ENCODE data around the gene RPL31. TPM values are rescaled to one million over a fixed set of nuclear protein-coding genes. Genes with fewer than 3 reads are reported as not detected.
"Not testable (repeated sequence)": the region's sequence is repeated elsewhere in the genome, so short reads cannot be mapped to it uniquely, and the experiment has no call there.

RPL31 gene
- total RNA-seq, 1 donor = 1,880 TPM

DNA sequence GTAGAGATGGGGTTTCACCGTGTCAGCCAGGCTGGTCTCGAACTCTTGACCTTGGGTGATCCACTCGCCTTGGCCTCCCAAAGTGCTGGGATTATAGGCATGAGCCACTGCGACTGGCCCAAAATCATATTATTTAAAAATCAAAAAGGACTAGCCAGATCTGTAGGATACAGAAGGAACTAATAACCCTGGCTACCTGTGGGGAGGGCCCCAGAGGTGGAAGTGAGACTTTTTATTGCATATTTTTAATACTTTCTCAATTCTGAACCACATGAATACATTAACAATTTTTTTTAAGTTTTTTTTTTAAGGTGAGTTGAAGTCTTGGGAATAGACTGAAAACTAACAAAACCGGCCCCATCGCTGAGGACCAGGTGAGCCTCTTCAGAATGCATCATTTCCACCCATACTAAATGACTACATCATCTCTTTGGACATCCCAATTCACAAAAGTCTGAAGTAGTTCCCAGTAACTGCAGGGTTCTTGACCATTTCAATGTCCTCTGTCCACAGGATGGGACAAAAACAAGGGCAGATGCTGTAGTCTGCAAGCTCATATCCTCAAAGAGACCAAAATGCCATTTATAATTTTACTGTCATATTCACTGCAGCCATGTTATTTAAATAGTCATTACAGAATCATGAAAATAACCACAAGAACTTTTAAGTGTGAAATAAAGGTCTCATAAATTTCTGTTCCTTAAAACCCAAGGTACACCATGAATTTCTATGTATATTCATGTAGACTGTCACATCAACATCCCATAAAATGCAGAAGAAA is 21.4 kb downstream of the RPL31 start:
- no peak for DNase-seq (ENCODE audit: low read depth in 2 of 3, low spot score in 2 of 3)

DNA sequence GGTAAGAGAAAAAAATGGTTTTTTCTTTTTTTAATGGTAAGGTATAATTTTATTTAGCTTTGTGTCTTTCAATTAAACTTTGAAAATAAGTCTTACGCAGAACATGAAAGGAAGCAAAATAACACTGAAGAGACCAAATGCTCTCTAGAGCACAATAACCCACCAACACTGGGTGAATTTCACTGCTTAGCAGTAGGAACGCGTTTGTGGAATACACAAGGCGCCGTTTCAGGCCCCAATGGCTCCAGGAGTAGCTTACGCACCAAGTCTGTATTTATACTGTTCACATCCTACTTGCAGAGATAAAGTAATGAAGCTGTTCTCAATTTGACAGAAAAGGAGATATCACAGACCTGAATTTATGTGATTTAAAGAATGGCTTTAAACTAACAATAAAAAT is 23.5 kb downstream of the RPL31 start:
- DNase-seq (ENCODE audit: low read depth in 2 of 3, low spot score in 2 of 3) = no peak

DNA sequence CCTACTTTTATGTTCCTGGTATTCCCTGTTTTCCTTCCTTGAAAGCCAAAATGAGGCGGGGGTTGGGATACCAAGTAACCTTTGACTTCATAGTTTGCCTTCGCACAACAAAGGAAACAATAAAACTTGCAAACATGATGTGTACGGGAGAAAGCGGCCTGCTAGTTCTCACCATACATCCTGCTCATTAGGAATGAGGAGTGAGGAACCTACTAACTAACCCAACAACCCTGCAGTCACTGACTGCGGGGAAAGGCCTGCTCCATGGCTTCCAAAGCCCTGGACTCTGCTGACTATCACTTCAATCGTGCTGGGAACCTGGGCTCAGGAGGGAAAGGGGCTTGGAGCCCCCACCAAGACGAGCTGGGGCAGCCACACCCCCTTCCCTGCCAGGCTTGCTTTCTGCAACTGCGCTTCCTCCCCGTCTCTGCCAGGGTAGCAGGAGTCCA is 24.2 kb downstream of the RPL31 start:
- no peak for DNase-seq (ENCODE audit: low read depth in 2 of 3, low spot score in 2 of 3)

DNA sequence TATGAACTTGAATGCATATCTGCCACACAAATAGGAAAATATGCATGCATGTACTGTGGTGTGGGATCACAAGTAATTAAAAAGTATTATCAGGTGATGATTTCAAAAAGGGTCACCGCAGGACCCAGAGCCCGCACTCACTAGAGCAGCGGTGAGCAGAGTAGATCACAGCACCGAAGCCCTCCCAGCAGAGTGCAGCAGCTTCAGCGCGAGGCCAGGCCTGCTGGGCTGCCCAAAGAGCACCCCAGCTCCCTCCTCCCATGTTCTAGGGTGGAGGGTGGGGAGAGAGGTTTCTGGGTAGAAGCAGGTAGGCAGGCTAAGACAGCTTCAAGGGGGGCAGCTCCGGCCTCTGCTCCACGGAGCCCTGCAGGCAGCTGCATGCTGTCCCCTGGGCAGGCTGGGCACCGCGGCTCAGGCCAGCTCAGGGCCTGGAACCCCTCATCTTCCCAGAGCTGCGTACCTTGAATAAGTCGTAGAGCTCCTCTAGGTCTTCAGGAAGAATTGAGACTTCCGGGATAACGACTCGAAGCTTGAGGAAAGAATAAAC is 24.9 kb downstream of the RPL31 start:
- no peak for DNase-seq (ENCODE audit: low read depth in 2 of 3, low spot score in 2 of 3)

DNA sequence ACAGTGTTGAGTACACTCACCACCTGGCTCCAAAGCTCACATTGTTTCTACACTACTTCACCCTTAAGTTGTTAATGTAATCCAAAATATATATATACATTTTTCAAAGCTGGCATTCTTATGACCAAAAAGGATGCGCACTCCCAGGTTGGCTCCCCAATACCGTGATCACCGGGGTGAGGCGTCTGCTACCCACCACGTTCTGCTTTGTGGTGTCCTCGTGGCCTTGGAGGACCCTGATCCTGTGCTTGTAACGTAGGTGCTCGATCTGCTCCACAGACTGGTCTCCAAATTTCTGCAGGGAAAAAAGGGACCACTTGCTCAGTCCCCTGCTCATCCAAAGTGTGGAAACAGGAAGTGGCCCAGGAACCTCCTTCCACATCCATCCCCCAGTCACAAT is 25.8 kb downstream of the RPL31 start:
- DNase-seq (ENCODE audit: low read depth in 2 of 3, low spot score in 2 of 3) = no peak

DNA sequence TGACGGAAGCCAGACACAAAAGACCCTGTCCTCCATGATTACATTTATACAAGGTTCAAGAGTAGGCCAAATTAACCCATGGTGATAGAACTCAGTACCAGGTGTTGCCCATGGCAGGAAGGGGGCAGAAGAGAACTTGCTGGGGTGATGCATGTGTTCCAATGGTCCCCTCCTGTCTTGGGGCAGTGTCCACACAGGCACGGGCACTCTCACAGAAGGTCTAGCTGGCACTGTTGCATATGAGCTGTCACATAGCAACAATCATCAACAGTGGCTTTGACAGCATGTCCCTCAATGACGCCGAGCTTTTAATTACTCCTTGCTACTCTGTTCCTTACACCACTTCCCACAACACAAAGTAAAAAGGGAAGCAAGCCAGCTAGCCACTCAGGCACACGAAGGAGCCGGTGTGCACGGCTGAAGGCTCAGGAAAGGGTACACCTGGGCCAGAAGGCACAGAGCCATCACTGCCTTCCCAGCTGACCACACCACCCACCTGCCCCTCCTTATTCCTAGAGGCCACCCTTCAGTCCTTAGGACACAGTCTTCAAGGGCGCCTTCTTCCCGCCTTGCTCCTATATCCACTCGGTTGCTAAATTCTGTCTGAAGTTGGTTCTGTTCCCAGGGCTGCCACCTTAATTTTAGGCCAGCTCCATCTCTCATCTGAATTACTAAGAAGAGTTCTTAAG is 28.9 kb downstream of the RPL31 start:
- no peak for DNase-seq (ENCODE audit: low read depth in 2 of 3, low spot score in 2 of 3)

DNA sequence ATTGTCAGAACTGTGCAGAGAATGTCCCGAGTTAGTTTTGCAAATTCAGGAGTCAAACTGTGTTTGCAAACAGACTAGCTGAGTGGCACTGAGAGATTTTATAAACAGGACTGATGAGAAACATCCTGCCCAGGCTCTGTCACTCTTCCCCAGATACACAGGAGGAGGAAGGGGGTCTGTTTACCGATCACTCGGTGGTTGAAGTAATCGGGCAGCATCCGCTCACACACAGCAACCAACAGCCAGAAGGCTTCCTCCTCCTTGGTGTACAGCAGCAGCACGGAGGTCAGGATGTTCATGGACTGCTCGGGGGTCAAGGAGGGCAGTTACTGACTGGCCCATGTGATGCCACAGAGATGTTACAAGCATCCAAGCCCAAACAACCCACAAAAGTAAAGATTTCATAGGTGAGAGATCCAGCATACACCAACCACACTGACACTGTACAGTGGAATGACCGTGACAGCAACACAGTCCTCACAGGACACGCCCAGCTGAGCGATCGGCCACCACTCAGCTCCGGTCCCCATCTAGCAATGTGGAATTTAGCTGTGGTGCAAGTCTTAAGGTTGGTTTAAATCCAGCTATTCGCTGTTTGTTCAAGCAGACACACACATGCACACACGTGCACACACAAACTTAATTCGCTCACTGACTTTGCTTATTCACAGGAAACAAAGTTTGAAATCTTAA is 30.1 kb downstream of the RPL31 start:
- DNase-seq (ENCODE audit: low read depth in 2 of 3, low spot score in 2 of 3) = no peak

DNA sequence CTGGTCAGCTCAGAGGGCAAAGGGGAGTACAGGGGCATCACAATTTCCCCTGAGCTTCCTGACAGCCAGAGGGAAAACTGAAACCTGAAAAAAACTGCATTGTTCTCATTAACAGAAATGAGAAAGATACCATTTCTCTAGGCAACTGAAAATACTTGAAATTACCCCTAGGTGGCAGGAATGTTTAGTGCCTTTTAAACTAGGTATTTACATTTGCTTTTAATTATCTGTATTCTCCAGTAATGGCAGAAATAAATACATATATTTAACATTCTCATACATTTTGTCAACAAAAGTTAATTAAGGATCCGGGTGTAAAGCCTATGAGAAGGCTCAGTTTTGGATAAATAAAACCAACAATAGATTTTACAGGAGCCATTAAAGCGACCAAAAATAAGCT is 34.5 kb downstream of the RPL31 start:
- peak in 1 of 3 donors; percentile 47 for DNase-seq (ENCODE audit: low read depth in 2 of 3, low spot score in 2 of 3)

DNA sequence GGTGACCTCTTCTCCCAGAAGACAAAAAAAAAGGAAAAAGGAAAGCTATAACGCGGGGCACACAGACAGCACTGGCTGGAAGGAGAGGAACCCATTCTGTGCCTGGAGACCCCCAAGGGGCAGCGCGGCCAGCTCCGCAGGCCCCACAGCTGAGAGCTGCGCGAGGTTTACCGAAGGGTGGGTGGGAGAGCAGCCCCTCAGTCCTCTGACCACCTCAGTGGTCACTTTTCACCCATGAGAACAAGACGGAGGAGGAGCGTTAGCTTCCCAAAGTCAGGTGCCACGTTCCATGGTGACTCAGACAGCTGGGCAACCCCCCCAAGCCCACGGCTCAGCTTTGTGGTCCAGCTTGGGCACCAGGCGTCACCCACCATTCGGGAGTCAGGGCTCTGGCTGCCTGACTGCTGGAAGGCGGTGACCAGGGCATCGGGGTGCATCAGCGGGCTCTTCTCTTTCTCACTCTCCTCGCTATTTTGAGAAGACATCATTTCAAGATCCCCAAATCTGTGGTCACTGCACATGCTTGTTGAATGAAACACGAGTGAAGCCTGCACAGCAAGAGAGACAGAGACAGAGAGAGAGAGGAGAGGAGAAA is 35.2 kb downstream of the RPL31 start:
- no peak for DNase-seq (ENCODE audit: low read depth in 2 of 3, low spot score in 2 of 3)

DNA sequence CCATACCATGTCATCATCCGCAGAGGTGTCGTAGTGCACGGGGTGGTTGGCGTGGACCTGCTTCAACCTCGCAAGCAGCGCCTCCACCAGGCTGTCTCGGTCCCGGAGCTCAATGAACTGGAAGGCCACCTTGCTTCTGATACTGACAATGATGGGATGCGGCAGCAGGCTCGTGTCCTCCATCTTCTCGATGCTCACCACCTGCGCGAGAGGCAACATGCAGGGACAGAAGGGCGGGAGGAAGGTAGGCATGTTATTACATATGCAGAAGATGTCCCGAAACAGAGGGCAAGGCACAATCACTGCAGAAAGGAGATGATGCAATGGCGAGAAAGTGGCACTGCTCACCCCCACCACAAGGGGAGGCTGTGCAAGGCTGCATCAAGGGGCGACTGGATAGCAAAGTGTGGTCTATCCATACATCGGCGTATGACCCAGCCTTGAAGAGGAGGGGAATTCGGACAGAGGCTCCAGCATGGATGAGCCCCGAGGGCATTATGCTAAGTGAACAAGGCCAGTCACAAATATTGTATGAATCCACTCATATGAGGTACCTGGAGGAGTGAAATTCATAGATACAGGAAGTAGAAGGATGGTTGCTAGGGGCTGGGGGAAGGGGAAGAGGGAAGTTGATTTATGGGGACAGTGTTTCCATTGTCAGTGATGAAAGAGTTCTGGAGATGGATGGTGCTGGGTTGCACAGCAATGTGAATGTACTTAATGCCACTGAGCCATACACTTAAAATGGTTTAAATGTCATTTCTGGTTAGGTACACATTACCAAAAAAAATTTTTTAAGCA is 36.6 kb downstream of the RPL31 start:
- peak in 2 of 3 donors; percentile 6 to 22 for DNase-seq (ENCODE audit: low read depth in 2 of 3, low spot score in 2 of 3)

DNA sequence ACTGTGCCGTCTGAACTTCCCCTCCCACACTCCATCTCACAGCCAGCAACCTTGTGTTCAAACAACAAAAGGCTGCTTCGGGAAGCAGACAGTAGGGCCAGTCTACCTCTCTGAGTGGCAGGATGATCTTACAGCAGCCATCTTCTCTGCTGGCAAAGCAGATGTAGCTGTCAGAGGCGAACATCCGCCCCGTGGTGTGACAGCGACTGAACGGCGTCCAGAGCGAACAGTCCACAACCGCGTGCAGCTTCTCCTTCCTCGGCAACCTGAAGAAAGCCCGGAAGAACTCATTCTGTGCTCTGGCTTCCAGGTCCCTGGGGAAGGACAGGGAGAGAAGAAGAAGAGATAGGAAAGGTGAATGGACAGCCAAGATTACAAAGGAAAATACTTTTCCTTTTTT is 38.0 kb downstream of the RPL31 start:
- DNase-seq (ENCODE audit: low read depth in 2 of 3, low spot score in 2 of 3) = no peak

DNA sequence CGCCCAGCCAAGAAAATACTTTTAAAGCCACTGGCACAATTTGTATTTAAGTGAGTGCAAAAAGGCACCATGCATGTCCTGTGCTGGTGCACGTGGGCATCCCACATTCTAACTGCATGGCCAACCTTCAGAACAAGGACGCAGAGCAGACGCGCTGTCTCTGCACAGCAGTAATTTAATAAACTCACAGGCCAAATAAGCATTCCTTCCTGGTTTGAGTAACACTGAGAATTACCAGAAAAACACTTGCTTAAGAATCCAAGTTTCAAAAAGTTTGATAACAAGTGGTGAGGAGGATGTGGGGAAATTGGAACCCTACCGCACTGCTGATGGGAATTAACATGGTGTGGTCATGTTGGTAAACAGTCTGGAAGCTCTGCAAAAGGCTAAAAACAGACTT is 38.7 kb downstream of the RPL31 start:
- DNase-seq (ENCODE audit: low read depth in 2 of 3, low spot score in 2 of 3) = no peak

DNA sequence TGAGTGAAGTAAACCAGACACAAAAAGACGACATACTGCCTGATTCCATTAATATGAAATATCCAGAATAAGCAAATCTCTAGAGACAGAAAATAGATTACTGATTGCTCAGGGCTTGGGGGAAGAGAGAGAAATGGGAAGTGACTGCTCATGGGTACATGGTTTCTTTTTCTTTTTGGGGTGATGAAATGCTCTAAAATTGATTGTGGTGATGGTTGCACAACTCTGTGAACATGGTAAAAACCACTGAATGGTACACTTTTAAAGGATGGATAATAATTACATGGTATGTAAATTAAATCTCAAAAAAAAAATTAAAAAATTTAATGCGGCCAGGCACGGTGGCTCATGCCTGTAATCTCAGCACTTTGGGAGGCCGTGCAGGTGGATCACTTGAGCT is 39.3 kb downstream of the RPL31 start:
- no peak for DNase-seq (ENCODE audit: low read depth in 2 of 3, low spot score in 2 of 3)

DNA sequence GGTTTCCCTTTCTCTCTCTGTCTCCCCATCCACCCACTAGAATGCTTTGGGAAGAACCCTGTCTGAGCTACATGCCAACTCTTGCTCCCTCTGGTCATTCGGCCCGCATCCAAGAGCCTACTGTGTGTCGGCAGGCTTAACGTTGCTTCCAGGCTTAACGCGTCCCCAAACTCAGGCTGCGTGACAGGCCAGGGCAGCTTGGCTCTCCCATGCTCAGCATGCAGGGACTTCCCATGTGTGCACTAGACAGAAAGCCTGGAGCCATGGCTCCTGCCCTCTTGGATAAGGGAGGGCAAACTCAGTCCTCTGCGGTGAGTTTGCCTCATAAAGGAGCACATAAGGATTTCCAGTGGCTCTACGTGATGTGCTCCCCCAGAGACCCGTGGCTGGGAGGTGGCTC is 43.2 kb downstream of the RPL31 start:
- DNase-seq (ENCODE audit: low read depth in 2 of 3, low spot score in 2 of 3) = no peak

DNA sequence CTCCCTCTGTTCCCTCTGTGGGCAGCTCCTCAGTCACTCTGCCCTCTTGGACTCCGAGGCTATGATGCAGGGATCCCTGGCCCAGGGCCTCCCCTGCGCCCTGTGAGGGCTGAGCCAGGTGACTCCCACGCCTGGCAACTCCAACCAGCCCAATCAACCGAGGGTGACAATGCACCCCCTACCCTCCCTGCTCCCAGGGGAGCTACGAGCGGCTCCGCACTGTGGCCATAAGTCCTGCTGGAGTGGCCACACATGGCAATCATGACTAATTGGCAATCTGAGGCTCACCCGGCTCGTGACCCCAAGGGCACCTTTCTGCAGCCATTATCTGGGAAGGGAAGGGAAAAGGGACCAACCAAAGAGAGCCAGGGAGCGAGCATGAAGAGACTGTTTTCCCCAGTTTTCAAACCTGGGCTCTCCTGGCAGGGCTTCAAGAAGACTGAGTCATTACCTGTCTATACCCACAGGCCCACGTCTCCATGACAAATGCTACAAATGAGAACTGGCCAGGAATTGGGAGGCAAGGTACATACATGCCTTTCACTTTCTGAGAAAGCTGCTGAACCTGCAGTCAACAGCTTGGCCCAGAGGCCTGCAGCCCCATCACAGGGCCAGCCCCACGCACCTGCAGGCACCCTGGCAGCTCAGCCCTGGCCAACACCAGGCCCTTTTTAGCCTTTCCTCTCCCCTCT is 45.1 kb downstream of the RPL31 start:
- peak in 1 of 3 donors; percentile 3 for DNase-seq (ENCODE audit: low read depth in 2 of 3, low spot score in 2 of 3)

DNA sequence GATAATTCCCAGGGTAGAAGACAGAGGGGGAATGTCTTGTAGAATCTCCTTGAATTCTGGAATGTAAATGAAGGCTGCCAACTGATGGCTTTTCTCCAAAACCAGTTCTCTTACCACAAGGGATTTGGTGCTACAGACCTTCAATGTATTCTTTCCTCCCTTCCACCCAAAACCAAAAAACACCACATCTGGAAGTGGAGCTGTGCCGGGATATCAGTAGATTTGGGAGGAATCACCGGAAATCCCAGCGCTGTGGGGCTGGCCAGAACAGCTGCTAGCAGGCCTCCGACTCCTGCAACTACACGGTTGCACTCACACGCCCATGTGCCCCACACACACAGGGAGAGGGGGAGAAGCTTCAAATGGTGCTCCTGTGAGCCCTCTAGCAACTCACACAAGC is 45.7 kb downstream of the RPL31 start:
- no peak for DNase-seq (ENCODE audit: low read depth in 2 of 3, low spot score in 2 of 3)

DNA sequence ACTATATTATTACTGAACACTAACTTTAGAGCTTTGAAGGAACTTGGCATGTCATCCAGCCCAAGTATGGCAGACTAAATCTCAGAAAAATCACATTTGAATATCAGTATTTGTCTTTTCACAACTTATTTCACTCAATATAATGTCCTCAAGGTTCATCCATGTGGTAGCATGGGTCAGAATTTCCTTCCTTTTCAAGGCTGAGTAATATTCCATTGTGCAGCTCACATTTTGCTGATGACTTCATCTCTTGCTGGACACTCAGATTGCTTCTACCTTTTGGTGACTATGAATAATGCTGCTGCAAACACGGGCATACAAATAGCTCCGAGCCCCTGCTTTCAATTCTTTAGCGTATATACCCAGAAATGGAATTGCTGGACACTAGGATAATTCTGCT is 46.7 kb downstream of the RPL31 start:
- DNase-seq (ENCODE audit: low read depth in 2 of 3, low spot score in 2 of 3) = no peak

DNA sequence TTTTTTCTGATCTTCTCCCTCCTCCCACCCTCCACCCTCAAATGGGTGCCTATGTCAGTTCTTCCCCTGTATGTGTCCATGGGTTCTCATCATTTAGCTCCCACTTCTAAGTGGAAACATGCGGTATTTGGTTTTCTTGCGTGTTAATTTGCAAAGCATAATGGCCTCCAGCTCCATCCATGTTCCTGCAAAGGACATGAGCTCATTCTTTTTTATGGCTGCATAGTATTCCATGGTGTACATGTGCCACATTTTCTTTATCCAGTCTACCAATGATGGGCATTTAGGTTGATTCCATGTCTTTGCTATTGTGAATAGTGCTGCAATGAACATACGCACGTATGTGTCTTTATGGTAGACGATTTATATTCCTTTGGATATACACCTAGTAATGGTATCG is 48.8 kb downstream of the RPL31 start:
- not testable (repeated sequence) for DNase-seq (ENCODE audit: low read depth in 2 of 3, low spot score in 2 of 3)

DNA sequence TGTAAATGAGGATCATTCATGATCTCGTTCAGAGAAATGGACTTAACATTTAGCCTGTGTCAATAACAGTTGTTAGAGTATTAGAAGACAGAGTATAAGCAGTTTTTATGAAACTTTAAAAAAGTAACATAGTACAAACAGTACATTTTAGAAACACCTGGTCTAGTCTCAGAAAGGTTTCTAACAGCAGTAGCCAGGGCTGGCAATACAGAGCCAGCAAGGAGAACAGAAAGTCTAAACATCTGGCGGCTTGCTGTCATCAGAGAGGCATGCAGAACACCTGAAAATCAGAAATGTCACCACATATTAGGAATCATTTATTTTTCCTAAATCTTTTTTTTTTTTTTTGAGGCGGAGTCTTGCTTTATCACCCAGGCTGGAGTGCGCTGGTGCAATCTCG is 50.1 kb downstream of the RPL31 start:
- DNase-seq (ENCODE audit: low read depth in 2 of 3, low spot score in 2 of 3) = no peak

DNA sequence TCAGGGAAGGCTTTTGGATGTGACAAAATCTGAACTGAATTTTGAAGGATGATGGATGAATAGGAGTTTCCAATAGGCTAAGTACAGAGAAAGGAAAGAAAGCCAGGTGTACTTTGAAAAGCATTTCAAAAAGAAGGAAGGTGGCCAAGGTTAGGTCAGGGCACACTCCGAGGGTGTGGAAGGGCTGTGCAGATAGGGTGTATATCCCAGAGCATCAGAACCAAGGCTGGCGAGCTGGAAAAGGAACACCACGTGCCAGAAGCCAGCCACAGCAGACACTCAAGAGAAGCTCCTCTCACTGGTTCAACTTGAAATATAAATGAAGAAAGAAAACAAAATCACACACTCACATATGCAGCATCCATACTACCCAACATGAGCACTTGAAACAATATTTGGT is 51.0 kb downstream of the RPL31 start:
- no peak for DNase-seq (ENCODE audit: low read depth in 2 of 3, low spot score in 2 of 3)

All from hematopoietic multipotent progenitor cell (in vitro differentiated cells).